Right renal cortex interstitium (tissue), 3 donors: Measurements from ENCODE around the gene CHD2. TPM values are rescaled to one million over a fixed set of nuclear protein-coding genes. Genes with fewer than 3 reads are reported as not detected.
"Not testable (repeated sequence)": the region's sequence is repeated elsewhere in the genome, so short reads cannot be mapped to it uniquely, and the experiment has no call there.

ENCODE experiments used
- DNase-seq, 3 donors: peaks; one replicate each; pipeline ENCODE4 v3.0.0-alpha.2; 2013; ENCODE audit warnings: low read depth in 3 of 3, low spot score in 2 of 3
- polyA plus RNA-seq, 3 donors: library from polyadenylated mRNA; unstranded; fragments of 120-200 nt; gene quantifications; one replicate each; pipeline ENCODE4 v1.2.1, GENCODE V29; 2013; ENCODE audit not compliant: insufficient read length in 3 of 3

Gene CHD2
- 100 to 1,000 TPM in 2 of 3 donors, 10 to 100 TPM in 1; 89.8 to 120 (median 105) TPM for polyA plus RNA-seq

- DNase-seq: no peak
Observed at GRCh38 chr15:92899948-92900730, at the start of gene CHD2. Gene CHD2 (plus strand): TSS chr15:92900324. CDS start chr15:92901238, 914 bp downstream.

- DNase-seq: no peak
Observed at GRCh38 chr15:92853222-92853621, 46.9 kb upstream of the CHD2 start.

DNA sequence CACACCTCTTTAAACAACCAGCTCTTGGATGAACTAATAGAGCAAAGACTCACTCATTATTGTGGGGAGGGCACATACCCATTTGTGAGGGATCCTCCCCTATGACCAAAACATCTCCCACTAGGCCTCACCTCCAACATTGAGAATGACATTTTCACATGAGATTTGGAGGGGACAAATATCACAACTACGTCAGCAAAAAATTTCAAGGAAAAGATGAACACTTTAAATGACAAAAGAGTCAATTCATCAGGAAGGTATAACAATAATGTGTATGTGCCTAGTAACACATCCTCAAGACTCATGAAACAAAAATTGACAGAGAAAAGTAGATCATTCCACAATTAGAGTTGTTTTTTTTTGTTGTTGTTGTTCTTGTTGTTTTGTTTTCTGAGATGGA, 38.4 kb upstream of the CHD2 start:
- no peak for DNase-seq

GRCh38 chr15:92864127-92864814, 35.9 kb upstream of the CHD2 start:
- DNase-seq: no peak

DNA sequence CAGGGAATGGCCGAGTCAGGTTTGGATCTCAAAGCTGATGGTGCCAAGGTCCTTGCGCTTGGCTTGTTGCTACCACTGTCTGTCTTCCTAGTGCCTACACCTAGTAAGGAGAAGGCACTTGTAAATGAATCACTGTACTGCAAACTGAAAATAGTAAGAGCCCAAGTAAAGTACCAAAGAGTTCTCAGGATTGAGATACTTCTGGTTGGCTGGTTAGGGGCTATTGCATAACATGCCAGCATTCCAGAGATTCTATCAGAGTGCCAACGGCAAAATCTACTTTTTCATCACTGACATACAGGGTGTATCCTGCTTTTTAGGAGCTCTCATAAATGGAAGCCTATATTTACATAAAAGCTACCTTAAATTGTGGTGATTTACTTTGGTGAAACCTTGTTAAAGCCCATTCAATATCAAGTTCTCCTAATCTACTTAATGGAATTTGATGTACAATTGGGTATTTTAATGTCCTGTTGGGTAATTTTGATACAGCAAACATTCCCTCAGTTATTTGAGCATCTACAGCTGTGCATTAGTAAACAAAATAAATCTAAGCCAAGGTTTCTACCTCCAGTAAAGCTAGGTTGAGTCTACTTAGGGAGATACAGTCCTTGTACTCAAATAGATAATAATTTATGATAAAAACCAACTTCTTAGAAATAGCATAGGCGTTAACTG, 30.7 kb upstream of the CHD2 start:
- no peak for DNase-seq

- no peak for DNase-seq
Observed at GRCh38 chr15:92870010-92870591, 30.0 kb upstream of the CHD2 start.

DNA sequence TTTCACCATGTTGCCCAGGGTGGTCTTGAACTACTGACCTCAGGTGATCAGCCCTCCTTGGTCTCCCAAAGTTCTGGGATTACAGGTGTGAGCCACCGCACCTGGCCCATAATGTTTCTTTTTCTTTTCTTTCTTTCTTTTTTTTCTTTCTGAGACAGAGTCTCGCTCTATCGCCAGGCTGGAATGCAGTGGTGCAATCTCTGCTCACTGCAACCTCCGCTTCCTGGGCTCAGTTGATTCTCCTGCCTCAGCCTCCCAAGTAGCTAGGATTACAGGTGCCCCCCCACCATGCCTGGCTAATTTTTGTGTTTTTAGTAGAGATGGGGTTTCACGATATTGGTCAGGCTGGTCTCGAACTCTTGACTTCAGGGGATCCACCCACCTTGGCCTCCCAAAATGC, 27.2 kb upstream of the CHD2 start:
- not testable (repeated sequence) for DNase-seq

- DNase-seq: no peak
Observed at GRCh38 chr15:92877000-92877399, 23.1 kb upstream of the CHD2 start.

DNA sequence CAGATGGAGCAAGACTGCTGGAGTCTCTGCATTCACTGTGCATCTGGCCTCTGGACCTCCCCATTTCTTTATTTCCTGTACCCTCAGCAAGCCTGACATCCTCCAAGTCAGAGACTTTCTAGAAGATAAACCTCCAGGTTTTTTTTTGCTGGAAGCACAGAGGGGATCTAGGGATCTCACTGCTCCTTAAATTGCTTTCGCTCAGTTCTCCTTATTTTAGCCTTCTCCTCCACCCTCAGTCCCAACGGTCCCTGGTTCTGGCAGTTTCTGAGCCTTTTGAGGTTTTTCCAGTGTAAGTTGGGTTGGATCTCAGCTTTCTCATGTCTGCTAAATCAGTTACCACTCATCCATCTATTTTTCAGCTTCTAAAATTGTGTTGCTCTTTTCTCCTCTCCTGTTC, 22.7 kb upstream of the CHD2 start:
- DNase-seq: no peak

- DNase-seq: no peak
Observed at GRCh38 chr15:92878593-92879053, 21.5 kb upstream of the CHD2 start.

DNA sequence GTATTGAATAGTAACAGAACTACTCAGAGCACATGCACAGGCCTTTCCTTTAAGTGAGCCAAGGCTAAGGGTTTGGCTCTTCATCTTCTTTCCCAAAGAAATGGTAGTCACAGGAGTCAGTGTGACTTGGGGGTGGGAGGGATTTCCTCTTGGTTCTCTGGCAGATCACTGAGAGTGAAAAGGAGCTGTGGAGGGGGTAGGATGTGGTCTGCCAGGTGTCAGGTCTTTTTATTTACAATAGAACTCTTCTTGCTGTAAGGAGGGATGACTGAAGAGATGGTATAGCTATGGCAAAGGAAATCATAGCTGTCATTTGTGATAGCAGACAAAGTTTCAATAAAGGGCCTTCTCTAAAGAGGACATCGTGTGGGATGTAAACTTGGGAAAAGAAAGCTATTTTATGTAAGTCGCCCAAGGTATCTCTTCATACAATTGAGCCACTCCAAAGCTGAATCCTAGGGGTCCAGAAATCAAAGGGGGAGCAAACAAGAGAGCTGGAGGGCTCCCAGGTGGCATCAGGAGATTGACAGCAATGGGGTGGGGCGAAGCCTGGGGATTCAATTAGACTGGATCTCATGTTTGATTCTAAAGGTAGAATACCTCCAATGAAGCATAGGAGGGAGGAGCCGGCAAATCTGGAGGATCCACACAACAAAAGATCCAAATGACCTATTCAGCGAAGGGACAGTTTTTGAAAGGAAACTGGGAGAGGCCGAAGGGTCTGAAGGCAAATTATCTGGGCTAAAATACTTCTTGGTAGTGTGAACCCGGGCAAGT, 20.0 kb upstream of the CHD2 start:
- no peak for DNase-seq

- no peak for DNase-seq
Observed at GRCh38 chr15:92880796-92881195, 19.3 kb upstream of the CHD2 start.

DNA sequence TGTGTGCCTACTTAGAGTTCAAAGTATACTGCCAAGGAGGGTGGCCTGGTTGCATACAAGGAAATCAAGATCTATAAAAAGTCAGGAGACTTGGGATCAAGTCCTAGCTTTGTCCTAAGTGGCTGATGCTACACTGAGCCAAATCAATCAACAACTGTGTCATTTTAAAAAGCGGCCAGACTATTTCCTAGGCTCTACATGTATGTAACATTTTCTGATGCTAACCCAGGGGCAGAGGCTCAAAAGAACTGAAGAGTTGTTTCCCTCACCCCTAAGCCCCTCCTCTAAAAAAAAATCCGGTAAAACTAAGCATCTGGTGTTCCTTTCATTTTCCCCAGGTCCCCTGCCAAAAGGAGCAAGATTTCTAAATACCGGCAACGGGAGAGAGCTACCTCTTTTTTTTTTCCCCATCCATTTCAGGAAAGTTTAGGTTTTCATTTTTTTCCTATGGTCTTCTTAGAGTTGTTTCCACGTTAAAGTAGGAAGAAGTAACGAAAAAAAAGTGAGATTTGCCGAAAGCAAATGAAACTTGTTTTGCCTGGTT, 18.8 kb upstream of the CHD2 start:
- DNase-seq: no peak

GRCh38 chr15:92881802-92882696, 18.1 kb upstream of the CHD2 start:
- DNase-seq: peak; percentile 99 to 100 (median 100)

GRCh38 chr15:92882697-92883162, 17.4 kb upstream of the CHD2 start:
- no peak for DNase-seq

- no peak for DNase-seq
Observed at GRCh38 chr15:92883163-92883875, 16.8 kb upstream of the CHD2 start.

DNA sequence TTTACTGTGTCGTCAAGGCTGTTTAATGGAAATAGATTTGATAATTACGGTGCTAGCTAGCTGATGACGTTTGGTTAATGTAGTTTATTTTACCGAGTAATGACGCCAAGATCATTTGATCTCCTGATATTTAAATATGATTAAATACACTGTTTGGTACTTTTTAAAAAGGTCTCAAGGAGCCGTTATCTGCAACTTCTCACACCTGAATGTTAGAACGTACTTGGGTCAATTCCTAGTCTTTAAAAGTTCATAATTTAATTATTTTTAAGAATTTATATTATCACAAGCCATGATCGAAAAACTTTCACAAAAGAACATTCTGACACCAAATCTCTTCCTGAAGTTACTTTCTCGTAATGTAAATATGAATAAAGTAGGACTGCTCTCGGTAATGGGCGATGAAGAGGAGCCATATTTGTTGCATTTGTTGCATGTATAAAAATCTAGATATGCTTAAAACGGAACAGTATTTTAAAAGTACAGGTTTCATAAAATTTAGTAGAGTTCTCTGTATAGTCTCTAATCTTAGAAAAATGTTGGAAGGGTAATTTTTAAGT, 16.2 kb upstream of the CHD2 start:
- DNase-seq: no peak
